OCI-M2 (cell line): ENCODE results near the gene MTCL1.

Experiments
- DNase-seq: peaks from one replicate; lab custom pipeline; 2025; ENCODE audit not compliant: unreplicated experiment; lab: John Stamatoyannopoulos, UW

Gene MTCL1

DNA sequence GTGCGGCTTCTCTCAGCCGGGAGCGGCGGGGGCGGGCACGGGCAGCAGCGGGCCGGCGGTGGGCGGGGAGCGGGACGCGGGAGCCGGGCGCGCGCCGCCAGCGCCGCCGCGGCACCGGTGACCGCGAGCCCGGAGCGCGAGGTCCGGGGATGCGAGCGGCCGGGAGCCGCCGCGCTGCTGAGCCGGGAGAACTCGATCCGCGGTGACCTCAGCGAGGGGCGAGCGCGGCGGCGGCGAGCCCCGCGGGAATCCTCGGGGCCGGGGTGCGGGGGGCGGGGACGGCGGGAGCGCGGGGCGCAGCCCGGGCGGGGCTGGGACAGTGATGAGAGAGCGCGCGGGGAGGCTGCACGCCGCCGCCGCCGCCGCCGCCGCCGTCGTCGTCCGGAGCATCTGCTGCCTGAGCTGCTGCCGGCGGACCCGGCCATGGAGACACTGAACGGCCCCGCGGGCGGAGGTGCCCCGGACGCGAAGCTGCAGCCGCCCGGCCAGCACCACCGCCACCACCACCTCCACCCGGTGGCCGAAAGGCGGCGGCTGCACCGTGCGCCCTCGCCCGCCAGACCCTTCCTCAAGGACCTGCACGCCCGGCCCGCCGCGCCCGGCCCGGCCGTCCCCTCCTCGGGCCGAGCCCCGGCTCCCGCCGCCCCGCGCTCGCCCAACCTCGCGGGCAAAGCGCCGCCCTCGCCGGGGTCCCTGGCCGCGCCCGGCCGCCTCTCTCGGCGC lies at the start of gene MTCL1:
Gene MTCL1 (plus strand): TSS at position 319 of the 723 bp plus-strand sequence. CDS start 105 bp downstream, at position 424.
- no peak for DNase-seq

DNA sequence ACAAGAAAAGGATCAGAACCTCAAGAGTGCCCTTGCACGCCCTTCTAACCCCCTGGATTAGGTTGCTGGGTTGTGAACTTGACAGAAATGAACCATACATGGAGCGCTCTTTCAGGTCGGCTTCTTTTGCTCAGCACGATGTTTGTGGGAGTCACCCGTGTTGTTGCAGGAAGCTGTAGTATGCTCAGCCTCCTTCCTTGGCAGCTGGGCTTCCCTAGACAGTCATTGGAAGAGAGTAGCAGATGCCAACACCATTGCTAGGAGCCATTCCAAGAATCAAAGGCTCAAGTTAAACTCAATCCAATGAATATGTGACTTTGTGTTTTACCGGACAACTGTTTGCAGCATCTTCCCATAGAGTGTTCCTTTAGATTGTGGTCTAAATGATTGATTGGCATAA lies 49.1 kb upstream of the MTCL1 start:
- DNase-seq = no peak

DNA sequence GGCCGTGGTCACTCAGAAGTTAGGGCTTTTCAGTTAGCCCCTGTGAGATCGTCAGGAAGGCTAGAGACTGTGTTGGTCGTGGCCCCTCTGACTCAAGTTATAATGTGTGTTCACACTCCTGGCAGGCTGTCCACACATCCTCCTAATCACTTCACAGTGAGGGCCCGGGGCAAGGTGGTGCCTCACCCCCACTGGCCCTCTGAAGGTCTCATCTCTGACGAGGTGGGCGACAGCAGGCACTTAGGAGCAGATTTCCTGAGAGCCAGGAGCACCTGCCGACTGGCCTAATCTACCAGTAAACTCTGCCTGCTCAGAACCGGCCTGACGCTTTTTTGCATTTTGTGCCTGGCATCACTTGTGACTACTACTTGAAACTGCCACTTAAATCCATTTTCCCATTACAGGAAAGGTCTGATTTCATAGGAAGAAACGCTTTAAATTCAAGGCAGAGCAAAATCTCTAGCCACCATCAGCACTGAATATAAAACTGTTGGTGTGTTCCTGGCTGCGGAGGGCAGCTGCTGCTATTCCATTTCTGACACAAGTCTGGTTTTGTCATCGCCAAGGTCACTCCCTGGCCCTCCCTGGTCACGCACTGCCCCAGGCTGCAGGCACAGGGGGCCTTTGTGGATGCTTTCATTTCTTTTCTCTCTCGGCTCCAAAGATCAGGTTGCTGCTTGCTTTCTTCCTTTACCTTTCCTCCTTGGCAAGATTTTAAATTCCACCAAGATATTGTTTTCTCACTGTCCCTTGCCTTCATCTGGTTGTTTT lies 48.1 kb upstream of the MTCL1 start:
- no peak for DNase-seq

DNA sequence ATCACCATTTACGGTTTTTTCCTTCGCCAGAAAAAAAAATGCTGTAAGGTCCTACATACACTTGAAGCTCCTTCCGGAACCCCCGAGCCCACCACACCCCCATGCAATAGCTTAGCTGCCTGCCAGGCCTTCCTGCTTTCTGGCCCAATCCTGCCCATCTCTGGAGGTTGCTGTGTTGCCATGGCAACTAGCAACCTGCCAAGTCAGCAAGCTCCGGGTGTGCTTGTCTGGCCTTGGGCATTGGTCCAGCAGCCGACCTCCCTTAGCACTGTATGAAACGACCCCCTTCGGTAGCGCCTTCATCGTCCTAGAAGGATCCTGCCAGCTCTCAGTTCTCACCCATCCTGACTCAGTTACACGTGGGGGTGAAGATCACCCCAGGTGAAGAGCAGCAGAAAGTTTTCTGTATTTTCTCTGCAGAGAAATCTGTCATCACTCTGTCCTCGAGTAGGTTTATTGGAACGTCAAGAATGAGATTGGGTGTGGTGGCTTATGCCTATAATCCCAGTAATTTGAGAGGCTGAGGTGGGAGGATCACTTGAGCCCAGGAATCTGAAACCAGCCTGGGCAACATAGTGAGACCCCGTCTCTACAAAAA lies 47.4 kb upstream of the MTCL1 start:
- DNase-seq = no peak

DNA sequence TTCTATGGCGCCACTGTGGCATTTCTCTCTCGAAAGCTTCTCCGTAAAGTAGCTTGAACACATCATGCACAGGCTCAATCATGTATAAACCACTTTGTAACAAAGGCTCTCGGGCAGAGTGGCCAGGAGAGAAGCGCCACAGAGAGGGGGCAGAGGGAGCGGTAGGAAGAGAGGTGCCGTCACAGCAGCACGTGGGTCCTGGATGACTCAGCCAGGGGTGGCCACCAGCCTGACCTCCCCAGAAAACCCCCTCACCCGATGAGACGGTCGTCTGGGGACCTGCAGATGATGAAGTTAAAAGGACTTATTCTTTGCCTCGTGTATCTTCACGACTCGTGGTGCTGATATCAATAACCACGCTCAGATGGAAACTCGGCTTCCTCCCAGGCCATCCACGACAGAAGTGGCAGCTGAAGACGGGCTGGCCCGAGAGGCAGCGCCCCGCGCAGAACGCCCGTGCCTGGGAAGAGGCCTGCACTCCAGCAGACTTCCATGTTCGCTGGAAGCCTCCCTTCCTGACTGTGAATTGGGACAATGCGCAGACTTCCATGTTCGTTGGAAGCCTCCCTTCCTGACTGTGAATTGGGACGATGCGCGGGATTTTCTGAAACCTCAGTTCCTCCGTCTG lies 46.4 kb upstream of the MTCL1 start:
- DNase-seq = no peak

DNA sequence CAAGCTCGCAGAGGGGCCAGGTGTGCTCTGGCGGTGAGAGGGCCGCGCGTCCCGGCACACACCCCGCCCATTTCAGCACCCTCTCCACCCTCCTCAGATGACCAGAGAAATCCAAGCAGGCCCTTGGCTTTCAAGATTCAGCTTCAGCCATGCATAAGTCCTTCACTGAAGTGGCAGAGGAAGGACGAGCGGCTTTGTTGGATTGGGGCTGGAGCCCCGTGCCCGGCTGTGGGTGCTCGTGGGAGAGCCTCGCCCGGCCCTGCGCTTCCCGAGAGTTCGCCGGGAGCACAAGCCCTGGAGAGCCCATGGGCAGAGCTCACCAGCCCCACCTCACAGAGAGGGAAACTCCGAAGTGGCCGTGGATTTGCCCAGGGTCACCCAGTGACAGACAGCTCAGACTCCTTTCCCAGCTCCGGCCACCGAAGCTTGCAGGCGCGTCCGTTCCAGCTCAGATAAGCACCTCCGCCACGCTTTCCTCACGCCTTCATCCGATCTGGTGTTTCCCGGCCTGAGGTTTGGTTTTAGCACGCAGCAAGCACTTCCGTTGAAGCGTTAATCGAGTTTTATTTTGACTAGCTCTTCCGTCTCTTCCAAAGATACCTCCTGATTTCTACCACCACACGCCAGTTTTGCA lies 45.6 kb upstream of the MTCL1 start:
- DNase-seq = no peak

DNA sequence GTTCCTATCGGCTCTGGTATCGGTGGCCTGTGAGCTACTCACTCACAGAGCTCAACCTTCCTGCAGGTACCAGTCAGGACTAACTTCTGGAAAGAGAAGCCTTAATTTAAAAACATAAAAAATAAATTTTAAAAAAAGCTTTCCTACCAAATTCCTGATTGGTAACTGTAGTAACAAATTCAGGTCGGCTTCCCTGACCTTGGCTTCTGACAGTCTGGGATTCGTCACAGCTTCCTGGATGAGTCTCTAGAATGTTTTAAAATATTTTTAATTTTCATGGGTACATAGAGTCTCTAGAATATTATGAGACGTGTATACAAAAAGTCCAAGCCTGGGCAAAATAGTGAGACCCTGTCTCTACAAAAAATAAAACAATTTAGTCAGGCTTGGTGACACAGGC lies 45.0 kb upstream of the MTCL1 start:
- DNase-seq = no peak

DNA sequence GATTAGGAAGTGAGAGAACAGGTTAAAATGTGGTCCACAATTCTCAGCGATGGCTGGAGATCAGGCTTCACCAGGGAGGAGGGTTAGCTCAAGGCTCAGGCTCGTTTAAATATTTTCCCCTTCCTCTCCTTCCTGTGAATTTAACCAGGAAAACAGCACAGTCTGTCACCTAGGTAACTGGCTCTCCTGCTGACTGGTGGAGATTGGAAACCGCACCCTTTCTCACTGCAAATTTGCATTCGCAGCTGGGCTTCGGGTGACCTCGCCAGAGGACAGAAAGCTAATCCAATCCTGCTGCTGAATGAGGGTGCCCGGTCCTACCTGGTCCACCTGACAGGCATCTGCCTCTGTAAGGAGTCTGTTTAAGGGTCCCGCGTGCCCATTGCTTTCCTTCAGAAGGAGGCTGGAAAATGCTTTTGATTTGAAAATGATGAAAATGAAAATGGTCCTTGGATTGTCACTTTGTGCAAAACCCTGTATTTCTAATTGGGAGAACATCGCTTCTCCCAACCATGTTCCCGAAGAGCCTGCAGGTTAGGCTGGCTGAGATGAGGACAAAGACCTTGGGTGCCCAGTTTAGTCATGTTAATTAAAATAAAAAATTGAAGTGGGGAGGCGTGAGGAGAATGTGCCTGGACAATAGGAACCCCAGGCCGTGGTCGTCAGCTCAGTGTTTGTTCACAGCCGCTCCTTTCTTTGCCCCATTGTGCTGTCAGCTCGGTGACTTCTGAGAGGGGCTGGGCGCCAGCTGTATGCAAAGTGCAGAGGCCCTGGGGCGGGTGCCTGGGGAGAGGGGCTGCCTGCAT lies 43.4 kb upstream of the MTCL1 start:
- DNase-seq = no peak

DNA sequence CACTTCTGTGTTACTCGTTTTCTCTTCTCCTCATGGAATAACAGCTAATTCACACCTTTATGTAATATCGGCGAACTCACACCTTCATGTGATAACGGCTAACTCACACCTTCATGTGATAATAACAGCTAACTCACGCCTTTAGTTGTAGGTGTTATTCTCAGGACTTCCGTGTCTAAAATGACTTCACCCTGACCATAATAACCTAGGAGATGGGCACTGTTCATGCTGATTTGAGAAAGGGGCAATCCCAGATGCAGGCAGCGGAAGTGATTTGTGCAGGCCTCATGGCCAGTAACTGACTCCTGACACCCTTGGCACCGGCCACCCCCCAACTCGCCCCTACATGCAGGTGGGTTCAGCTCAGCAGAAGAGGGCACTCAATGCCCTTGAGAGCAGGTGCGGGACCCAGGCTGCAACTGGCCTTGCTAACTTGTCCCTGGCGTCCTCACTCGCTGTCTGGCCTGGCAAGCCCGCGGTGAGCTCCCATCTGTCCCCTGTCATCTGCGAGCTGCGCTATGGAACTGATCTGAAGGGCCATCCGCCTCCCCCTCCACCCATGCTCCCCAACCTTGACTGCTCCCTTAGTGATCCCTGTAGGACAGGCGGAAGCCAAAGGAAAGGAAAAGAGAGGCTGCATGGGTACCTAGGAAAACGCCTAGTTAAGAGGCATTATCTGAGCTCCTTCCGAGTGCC lies 42.6 kb upstream of the MTCL1 start:
- no peak for DNase-seq

DNA sequence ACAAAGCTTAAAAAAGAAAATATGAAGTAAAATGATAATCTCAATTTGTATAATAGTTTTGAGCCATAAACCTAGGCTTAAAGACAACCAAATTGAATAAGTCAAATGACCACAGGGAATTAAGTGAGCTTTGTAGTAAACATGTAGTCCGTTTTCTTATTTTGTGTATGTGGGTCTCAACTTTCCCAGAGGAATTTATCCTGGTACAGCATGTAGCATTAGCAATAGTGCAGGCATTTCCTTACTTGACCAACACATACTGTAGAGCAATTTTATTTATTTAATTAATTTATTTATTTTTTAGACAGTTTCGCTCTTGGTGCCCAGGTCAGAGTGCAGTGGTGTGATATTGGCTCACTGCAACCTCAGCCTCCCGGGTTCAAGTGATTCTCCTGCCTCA lies 37.5 kb upstream of the MTCL1 start:
- DNase-seq = no peak

DNA sequence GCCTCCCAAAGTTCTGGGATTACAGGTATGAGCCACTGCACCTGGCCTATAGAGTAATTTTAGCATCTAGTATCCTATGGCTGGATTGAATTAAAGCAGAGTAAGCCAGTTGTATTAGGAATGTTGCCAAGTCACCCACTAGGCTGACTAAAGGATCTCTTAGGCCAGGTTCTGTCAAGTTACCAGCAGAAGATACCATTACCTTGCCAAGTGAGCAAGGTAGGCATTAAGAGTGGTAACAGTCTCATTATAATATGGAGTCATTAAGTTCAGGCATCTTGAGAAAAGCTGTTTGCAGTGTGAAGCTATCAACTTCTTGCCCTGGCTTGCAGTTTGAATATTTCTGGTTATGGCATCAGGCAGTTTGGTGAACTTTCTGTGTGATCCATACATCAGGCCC lies 37.0 kb upstream of the MTCL1 start:
- no peak for DNase-seq

DNA sequence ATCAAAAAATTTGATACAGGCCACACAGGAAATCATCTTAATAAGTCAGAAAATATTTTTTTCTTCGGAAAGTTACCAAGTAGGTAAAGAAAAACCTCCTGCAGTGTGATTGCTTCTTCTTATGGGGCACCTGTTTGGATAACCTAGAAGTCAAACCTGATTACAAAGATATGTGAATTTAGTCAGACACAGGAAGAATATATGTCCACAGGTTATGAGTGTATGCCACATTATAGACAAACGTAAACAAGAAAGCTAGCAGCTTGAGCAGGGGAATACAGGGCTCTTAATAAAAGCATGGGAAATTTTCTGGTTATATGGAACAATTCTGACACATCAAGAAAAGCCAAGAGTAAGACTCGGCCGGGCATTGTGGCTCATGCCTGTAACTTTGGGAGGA lies 35.8 kb upstream of the MTCL1 start:
- no peak for DNase-seq

DNA sequence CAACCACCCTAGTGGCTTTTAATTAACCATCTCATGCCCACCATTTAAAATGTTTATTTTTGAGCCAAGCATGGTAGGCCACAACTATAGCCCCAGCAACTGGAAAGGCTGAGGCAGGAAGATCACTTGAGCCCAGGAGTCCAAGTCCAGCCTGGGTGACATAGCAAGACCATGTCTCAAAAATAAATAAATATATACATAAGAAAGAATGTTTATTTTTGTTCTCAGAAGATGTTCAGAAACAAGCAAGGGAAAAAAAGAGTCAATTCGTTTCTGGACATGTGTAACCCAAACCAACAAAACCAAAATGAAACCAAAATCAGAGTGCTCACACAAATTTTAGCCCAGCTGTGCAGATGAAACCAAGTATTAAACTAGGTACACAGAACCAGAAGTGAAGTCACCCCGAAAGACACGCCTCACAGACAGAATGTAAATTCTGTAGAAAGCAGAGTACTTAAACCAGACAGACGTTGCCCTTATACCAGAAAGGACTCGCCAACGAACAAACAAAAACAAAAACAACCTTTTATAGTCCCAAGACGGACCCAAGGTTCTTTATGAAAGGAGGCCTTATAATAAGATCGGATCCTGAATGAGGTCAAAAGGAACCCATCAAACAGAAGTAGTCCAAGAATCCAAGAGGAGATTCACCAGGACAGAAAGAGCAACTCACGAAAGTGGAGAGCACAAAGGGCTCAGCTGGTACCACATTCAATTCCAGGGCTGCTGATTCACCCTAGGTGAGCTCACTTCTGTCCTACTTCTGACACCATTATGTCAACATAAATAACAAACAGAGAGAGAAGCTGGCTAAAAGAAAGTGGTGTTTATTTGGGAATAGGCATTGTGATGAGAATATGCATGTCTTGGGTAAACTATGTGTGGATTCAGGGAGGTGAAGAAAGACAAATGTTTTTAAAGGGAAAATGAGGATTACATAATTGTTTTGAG lies 31.8 kb upstream of the MTCL1 start:
- no peak for DNase-seq

DNA sequence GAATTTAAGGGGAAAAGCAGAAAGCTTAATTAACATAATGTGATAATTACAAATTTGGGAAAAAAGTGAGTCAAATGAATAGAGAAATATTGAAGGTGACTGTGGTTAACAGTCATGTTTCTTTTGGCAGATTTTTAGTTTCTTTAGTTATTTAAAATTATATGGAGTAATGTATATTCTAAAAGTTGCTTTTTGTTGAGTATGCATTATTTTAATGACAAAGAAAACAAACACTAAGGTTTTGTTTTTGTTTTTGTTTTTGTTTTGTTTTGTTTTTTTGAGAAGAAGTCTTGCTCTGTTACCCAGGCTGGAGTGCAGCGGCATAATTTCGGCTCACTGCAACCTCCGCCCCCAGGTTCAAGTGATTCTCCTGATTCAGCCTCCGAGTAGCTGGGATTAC lies 30.3 kb upstream of the MTCL1 start:
- no peak for DNase-seq

DNA sequence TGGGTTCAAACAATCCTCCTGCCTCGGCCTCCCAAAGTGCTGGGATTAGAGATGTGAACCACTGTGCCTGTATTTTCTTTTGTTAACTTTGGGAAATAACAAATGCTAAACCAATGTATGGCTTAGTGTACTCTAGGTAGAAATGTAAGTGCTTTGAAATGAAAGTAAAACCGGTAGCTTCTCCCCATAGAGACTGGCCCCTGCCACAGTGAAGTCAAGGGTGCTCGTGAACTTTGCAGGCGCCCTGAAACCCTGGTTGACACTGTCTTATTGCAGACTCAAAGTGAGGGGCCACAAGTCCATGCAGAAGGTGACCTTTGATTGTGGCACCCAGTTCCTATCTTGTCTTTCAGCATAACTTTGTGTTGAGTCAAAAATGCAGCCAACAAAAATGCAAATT lies 24.2 kb upstream of the MTCL1 start:
- no peak for DNase-seq

DNA sequence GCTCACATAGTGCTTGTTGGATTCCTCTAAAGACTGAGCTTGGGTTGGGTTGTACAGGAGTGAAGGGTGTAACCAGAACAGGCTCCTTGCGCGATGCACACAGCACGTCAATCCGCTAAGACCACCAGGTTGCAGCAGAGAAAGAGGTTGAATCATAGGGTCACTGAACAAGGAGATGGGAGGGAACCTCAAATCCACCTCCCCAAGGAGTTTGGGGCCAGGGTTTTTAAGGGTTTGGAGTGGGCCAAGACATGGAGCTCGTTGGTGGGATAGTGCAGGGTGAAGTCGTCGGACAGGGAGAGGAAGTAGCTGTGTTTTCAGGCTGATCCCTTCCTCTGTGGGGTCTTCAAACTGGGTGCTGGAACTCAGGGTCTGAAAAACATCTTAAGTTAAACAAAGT lies 20.8 kb upstream of the MTCL1 start:
- no peak for DNase-seq

DNA sequence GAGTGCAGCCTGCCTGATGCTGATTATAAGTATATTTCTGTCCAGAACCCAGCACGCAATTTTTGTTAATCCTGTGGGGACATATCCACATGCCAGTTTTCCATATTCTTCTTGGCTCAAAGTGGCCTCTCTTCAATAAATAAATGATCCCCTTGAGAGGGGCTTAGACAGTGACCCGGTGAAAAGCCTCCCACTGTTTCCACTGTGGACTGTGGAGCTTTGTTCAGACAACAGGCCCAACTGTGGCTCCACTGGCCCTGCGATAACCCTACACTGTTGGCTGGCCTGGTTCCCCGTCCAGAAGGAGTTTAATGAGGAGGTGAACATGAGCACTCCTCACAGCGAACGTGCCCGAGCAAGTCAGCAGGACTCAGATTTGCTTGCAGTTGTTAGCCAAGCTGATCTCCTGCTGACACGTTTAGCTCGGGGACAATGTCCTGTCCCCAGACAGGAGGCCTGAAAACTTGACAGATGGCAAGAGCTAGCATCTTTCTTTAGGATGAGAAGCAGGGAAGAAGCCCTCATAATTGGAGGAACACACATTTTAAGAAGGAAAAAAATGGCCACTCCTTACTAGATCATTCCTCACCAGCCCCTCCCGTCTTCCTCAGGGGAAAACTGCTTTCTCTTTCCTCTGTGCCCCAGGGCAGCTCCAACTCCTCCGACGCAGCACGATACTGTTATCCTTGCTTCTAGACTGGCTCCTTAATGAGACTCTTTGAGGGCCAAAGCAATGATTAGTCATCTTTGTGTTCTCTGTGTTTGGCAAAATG lies 20.0 kb upstream of the MTCL1 start:
- no peak for DNase-seq

DNA sequence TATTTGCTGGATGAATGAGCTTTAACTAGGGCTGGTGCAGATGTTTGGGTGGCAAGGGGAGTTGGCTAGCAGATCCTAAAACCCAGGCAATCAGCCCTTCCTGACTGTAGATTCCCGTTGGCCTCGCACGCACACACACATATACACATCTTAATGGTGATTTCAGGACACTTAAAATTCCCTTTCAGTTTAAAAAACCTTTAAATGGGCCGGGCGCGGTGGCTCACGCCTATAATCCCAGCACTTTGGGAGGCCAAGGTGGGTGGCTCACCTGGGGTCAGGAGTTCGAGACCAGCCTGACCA lies 19.5 kb upstream of the MTCL1 start:
- DNase-seq = no peak
